Left kidney (tissue), 2 donors: ENCODE measurements around the gene CLDN2. TPM values are rescaled to one million over a fixed set of nuclear protein-coding genes. Genes with fewer than 3 reads are reported as not detected.

Source experiments
- DNase-seq: peaks from one replicate; pipeline ENCODE4 v3.0.0-alpha.2; 2013
- polyA plus RNA-seq: library from polyadenylated mRNA; unstranded; fragments of 120-200 nt; gene quantifications from one replicate; pipeline ENCODE4 v1.2.1, GENCODE V29; 2013; ENCODE audit not compliant: insufficient read length

Gene CLDN2
- polyA plus RNA-seq, 1 donor, result 65.7 TPM

- no peak for DNase-seq
These were observed 2.2 kb upstream of the CLDN2 start for GRCh38 chrX:106917830-106918500.

GRCh38 chrX:106921637-106922036 lies 1.4 kb downstream of the CLDN2 start:
- DNase-seq, result no peak

- no peak for DNase-seq
These were observed 6.8 kb downstream of the CLDN2 start for GRCh38 chrX:106927023-106927422.

- DNase-seq, result no peak
These were observed 7.5 kb downstream of the CLDN2 start for GRCh38 chrX:106927700-106928099.

- DNase-seq, result no peak
These were observed 8.0 kb downstream of the CLDN2 start for GRCh38 chrX:106928227-106928626.

- DNase-seq, result no peak
These were observed 11.8 kb downstream of the CLDN2 start for GRCh38 chrX:106931831-106932491.

GRCh38 chrX:106932492-106932923 lies 12.3 kb downstream of the CLDN2 start:
- DNase-seq, result no peak

GRCh38 chrX:106932960-106933537 lies 12.8 kb downstream of the CLDN2 start:
- no peak for DNase-seq

GRCh38 chrX:106933538-106933961 lies 13.3 kb downstream of the CLDN2 start:
- DNase-seq, result no peak

GRCh38 chrX:106935175-106935574 lies 15.0 kb downstream of the CLDN2 start:
- no peak for DNase-seq

GRCh38 chrX:106936246-106936645 lies 16.0 kb downstream of the CLDN2 start:
- DNase-seq, result no peak

- DNase-seq, result no peak
These were observed 19.4 kb downstream of the CLDN2 start for GRCh38 chrX:106939566-106939965.

GRCh38 chrX:106940068-106940467 lies 19.9 kb downstream of the CLDN2 start:
- no peak for DNase-seq

GRCh38 chrX:106946464-106946863 lies 26.3 kb downstream of the CLDN2 start:
- no peak for DNase-seq

GRCh38 chrX:106948641-106949040 lies 28.4 kb downstream of the CLDN2 start:
- no peak for DNase-seq

GRCh38 chrX:106949366-106949765 lies 29.2 kb downstream of the CLDN2 start:
- DNase-seq, result no peak

- no peak for DNase-seq
These were observed 30.2 kb downstream of the CLDN2 start for GRCh38 chrX:106950381-106950780.

- no peak for DNase-seq
These were observed 31.0 kb downstream of the CLDN2 start for GRCh38 chrX:106951230-106951629.

- no peak for DNase-seq
These were observed 31.9 kb downstream of the CLDN2 start for GRCh38 chrX:106952089-106952488.

GRCh38 chrX:106952538-106952937 lies 32.3 kb downstream of the CLDN2 start:
- no peak for DNase-seq

GRCh38 chrX:106952988-106953387 lies 32.8 kb downstream of the CLDN2 start:
- no peak for DNase-seq

GRCh38 chrX:106954041-106954440 lies 33.8 kb downstream of the CLDN2 start:
- DNase-seq, result no peak

- no peak for DNase-seq
These were observed 35.0 kb downstream of the CLDN2 start for GRCh38 chrX:106955004-106955772.
